Heart left ventricle (tissue), 13 donors: ENCODE results near the gene TLCD1.

Source experiments
- POLR2A ChIP-seq, 2 donors: fragments of 450-650 bp; IDR thresholded peaks; one replicate each; pipeline ENCODE4 v1.6.1; 2017; ENCODE audit warnings: antibody characterized with exemption in 2 of 2, mild to moderate bottlenecking in 2 of 2, moderate library complexity in 2 of 2
- TF ChIP-seq, protein P1 (sequence below), 12 donors: fragments of 200-600 bp; sonication (generic) in 4 of 12; IDR thresholded peaks; one replicate each; pipeline versions ENCODE4 v1.5.0 to v1.8.0; 2018 to 2022; ENCODE audit warnings: antibody characterized with exemption in 12 of 12, mild to moderate bottlenecking in 5 of 12
- donor health status: ischemic (EF 13 %, LVEDD 7.1; RV severe dilation, severe dysfunction).
- donor health status: DM: no; HTN: yes; CAD: no.
- donor health status: DM: no; HTN: no; CAD: no.
- donor health status: ischemic (EF 25% LVEDD 6.9; RV normal size, moderate dysfunction).
- donor health status: ischemic (EF 25% LVEDD 5.7; RV mildly dilated, moderate dysfunction).
- donor health status: ischemic (EF 35%, LVEDD 5.7; RV mildly dilated, moderate dysfunction).
- donor health status: nonischemic (EF 11% LVEDD 7.7; RV severe dilation, severe dysfunction).
- donor health status: DM: yes; HTN: yes; CAD: no.
- donor health status: PGD.
- donor health status: ischemic (EF 29% LVEDD 5.4; RV normal size, mild dysfunction).
- donor health status: nonischemic (EF 23%, LVEDD 6.1; RV moderate dilation, normal function).

DNA sequence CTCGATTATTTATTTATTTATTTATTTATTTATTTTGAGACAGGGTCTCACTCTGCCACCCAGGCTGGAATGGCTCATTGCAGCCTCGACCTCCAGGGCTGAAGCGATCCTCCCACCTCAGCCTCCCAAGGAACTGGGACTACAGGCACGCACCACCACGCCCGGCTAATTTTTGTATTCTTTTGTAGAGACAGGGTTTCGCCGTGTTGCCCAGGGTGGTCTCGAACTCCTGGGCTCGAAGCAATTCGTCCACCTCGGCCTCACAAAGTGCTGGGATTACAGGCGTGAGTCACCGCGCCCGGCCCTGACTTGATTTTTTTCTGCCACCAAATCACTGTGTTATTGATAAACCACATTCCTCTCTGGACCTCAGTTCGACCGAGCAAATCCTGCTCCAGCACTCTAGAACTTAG is 7.0 kb downstream of the TLCD1 start:
- no peak for TF ChIP-seq POLR2A (IDR thresholded peaks at IDR 0.05)
- TF ChIP-seq, protein P1, sequence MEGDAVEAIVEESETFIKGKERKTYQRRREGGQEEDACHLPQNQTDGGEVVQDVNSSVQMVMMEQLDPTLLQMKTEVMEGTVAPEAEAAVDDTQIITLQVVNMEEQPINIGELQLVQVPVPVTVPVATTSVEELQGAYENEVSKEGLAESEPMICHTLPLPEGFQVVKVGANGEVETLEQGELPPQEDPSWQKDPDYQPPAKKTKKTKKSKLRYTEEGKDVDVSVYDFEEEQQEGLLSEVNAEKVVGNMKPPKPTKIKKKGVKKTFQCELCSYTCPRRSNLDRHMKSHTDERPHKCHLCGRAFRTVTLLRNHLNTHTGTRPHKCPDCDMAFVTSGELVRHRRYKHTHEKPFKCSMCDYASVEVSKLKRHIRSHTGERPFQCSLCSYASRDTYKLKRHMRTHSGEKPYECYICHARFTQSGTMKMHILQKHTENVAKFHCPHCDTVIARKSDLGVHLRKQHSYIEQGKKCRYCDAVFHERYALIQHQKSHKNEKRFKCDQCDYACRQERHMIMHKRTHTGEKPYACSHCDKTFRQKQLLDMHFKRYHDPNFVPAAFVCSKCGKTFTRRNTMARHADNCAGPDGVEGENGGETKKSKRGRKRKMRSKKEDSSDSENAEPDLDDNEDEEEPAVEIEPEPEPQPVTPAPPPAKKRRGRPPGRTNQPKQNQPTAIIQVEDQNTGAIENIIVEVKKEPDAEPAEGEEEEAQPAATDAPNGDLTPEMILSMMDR (IDR thresholded peaks at IDR 0.05) = no peak
